ENCODE results near the gene TENM4. TPM values are rescaled to one million over a fixed set of nuclear protein-coding genes. Genes with fewer than 3 reads are reported as not detected.

The TENM4 gene
- total and polyA plus RNA-seq, 2 of the 13 experiments (the other 11 are each of a cell fraction or from before 2014, with no cell fraction given): not detected

DNA sequence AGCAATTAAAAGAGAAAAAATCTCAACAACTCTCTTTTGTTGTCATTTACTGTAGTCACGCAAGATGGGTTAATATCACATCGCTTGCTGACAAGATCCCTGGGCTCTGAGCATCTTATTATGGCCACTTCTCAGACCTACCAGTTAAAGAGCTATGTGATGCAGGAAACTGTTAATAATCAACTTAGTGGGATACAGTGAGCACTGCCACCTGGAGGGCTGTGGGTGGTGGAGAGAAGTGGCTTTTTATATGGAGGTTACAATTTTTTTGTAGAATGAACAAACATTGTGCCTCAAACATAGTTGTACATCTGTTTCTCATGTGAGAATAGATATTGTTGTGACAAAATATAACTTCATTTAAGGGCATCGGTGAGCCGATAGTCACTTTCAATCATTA is 181.0 kb downstream of the TENM4 start:
- no peak for DNase-seq (ENCODE audit: low spot score)
- H3K9me3 ChIP-seq (ENCODE audit: low read length): no peaks in the 10 kb centered on the region
- ChIA-PET CTCF (ENCODE audit: low intra/inter-chr PET ratio, low total read pairs) (no interaction called here), POLR2A (no interaction called here)
- no peaks in the 10 kb centered on the region for H3K4me1 ChIP-seq (ENCODE audit: insufficient read depth, low read length)
- H3K4me2 ChIP-seq (ENCODE audit: low read depth, low read length): no peak overlapping the region
- H3K79me2 ChIP-seq (ENCODE audit: insufficient read depth, low read length): no peaks in the 10 kb centered on the region
- no peak overlapping the region for H2AFZ ChIP-seq (ENCODE audit: low read length)
- 50% methylated on average over 4 of the region's 4 CpGs for WGBS (ENCODE audit: low lambda C conversion rate)
- H4K20me1 ChIP-seq (ENCODE audit: insufficient read depth, low read length): no peaks in the 10 kb centered on the region
- in situ Hi-C loops (cut with HindIII; ENCODE audit: extremely low pct_ligation_motif_present, low pct_unique_long_range_greater_than_20kb): no loop called here
- FAIRE-seq: no peak
- no peak overlapping the region for H3K27ac ChIP-seq (ENCODE audit: extremely low read length, insufficient read depth, low read length)
- no peak overlapping the region for H3K4me3 ChIP-seq (replicated peaks in 1 of 3; ENCODE audit: insufficient read depth in 1 of 3, low read depth in 2 of 3, low read length in 3 of 3)
- peaks cover 0 to 11% of the 10 kb centered on the region in 2 experiments; a peak in 2 of 5 replicates for H3K27me3 ChIP-seq (ENCODE audit: control insufficient read depth in 1 of 2, insufficient read depth in 2 of 2, low read length in 2 of 2)
- TF ChIP-seq ZSCAN9 (CRISPR knock-in tag; IDR thresholded peaks at IDR 0.05; ENCODE audit: borderline replicate concordance): no peak
- TF ChIP-seq, protein P1, sequence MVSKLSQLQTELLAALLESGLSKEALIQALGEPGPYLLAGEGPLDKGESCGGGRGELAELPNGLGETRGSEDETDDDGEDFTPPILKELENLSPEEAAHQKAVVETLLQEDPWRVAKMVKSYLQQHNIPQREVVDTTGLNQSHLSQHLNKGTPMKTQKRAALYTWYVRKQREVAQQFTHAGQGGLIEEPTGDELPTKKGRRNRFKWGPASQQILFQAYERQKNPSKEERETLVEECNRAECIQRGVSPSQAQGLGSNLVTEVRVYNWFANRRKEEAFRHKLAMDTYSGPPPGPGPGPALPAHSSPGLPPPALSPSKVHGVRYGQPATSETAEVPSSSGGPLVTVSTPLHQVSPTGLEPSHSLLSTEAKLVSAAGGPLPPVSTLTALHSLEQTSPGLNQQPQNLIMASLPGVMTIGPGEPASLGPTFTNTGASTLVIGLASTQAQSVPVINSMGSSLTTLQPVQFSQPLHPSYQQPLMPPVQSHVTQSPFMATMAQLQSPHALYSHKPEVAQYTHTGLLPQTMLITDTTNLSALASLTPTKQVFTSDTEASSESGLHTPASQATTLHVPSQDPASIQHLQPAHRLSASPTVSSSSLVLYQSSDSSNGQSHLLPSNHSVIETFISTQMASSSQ (IDR thresholded peaks at IDR 0.05; ENCODE audit: low read depth): 0 out of 2 replicates have a peak, but pooled peaks have one; percentile 31
- TF ChIP-seq, protein P1 (CRISPR knock-in tag; IDR thresholded peaks at IDR 0.05; ENCODE audit: borderline replicate concordance): no peak
- H3K36me3 ChIP-seq (replicated peaks in 1 of 2; ENCODE audit: control insufficient read depth in 1 of 2, insufficient read depth in 2 of 2, low read length in 2 of 2): no peaks in the 10 kb centered on the region
- no peak overlapping the region for H3K9ac ChIP-seq (ENCODE audit: insufficient read depth, low read depth, low read length)
- no TSS peak for BruUV-seq (replicated peaks)
- ATAC-seq: peak; percentile 71
- intact Hi-C loops (cut with micrococcal nuclease; ENCODE audit: unreplicated experiment): no loop called here

GRCh38 chr11:79258576-79258975 is 182.3 kb downstream of the TENM4 start:
- Histone ChIP-seq H2AFZ (ENCODE audit: low read length) (no peak overlapping the region), H3K27me3 (ENCODE audit: control insufficient read depth in 1 of 2, insufficient read depth in 2 of 2, low read length in 2 of 2) (peaks cover 0 to 5% of the 10 kb centered on the region in 2 experiments; a peak in 2 of 5 replicates), H3K27ac (ENCODE audit: extremely low read length, insufficient read depth, low read length) (no peak overlapping the region), H3K36me3 (replicated peaks in 1 of 2; ENCODE audit: control insufficient read depth in 1 of 2, insufficient read depth in 2 of 2, low read length in 2 of 2) (no peaks in the 10 kb centered on the region), H3K4me1 (ENCODE audit: insufficient read depth, low read length) (no peaks in the 10 kb centered on the region), H4K20me1 (ENCODE audit: insufficient read depth, low read length) (no peaks in the 10 kb centered on the region), H3K4me3 (replicated peaks in 1 of 3; ENCODE audit: insufficient read depth in 1 of 3, low read depth in 2 of 3, low read length in 3 of 3) (no peak overlapping the region), H3K79me2 (ENCODE audit: insufficient read depth, low read length) (no peaks in the 10 kb centered on the region), H3K9me3 (ENCODE audit: low read length) (no peaks in the 10 kb centered on the region), H3K9ac (ENCODE audit: insufficient read depth, low read depth, low read length) (no peak overlapping the region), H3K4me2 (ENCODE audit: low read depth, low read length) (no peak overlapping the region)
- POLR2A ChIA-PET: no interaction called here
- intact Hi-C loops (cut with micrococcal nuclease; ENCODE audit: unreplicated experiment) (no loop called here), in situ Hi-C loops (cut with HindIII; ENCODE audit: extremely low pct_ligation_motif_present, low pct_unique_long_range_greater_than_20kb) (no loop called here)
- 25% methylated on average over 2 of the region's 4 CpGs for WGBS (ENCODE audit: low lambda C conversion rate)
- no TSS peak for BruUV-seq (replicated peaks)
- CTCF ChIA-PET (ENCODE audit: low intra/inter-chr PET ratio, low total read pairs): no interaction called here
- ATAC-seq: no peak
- DNase-seq (ENCODE audit: low spot score): no peak
- no peak for FAIRE-seq
- TF ChIP-seq, protein P2, sequence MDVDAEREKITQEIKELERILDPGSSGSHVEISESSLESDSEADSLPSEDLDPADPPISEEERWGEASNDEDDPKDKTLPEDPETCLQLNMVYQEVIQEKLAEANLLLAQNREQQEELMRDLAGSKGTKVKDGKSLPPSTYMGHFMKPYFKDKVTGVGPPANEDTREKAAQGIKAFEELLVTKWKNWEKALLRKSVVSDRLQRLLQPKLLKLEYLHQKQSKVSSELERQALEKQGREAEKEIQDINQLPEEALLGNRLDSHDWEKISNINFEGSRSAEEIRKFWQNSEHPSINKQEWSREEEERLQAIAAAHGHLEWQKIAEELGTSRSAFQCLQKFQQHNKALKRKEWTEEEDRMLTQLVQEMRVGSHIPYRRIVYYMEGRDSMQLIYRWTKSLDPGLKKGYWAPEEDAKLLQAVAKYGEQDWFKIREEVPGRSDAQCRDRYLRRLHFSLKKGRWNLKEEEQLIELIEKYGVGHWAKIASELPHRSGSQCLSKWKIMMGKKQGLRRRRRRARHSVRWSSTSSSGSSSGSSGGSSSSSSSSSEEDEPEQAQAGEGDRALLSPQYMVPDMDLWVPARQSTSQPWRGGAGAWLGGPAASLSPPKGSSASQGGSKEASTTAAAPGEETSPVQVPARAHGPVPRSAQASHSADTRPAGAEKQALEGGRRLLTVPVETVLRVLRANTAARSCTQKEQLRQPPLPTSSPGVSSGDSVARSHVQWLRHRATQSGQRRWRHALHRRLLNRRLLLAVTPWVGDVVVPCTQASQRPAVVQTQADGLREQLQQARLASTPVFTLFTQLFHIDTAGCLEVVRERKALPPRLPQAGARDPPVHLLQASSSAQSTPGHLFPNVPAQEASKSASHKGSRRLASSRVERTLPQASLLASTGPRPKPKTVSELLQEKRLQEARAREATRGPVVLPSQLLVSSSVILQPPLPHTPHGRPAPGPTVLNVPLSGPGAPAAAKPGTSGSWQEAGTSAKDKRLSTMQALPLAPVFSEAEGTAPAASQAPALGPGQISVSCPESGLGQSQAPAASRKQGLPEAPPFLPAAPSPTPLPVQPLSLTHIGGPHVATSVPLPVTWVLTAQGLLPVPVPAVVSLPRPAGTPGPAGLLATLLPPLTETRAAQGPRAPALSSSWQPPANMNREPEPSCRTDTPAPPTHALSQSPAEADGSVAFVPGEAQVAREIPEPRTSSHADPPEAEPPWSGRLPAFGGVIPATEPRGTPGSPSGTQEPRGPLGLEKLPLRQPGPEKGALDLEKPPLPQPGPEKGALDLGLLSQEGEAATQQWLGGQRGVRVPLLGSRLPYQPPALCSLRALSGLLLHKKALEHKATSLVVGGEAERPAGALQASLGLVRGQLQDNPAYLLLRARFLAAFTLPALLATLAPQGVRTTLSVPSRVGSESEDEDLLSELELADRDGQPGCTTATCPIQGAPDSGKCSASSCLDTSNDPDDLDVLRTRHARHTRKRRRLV (CRISPR knock-in tag; IDR thresholded peaks at IDR 0.05): no peak
- no peak for TF ChIP-seq ZBTB39 (CRISPR knock-in tag; IDR thresholded peaks at IDR 0.05)
- TF ChIP-seq ZNF256 (CRISPR knock-in tag; conservative IDR thresholded peaks at IDR 0.05): no peak
- TF ChIP-seq NFATC3 (CRISPR knock-in tag; IDR thresholded peaks at IDR 0.05): no peak
- TF ChIP-seq POLR2A (IDR thresholded peaks at IDR 0.05; ENCODE audit: insufficient read depth in 1 of 2, low read depth in 2 of 2, low read length in 2 of 2): no peak

All from HepG2 (cell line).